Measurements from ENCODE around the gene GFRA1.

GRCh38 chr10:116259638-116260037 is 13.4 kb downstream of the GFRA1 start:
- no peak for TF ChIP-seq EZH2 (IDR thresholded peaks at IDR 0.05; ENCODE audit: low read depth, low read length, severe bottlenecking)
- TF ChIP-seq SIN3A (conservative IDR thresholded peaks at IDR 0.05 in 1 of 2, IDR thresholded peaks at IDR 0.05 in 1 of 2; ENCODE audit: low read depth in 1 of 2, low read length in 2 of 2) = no peak
- TF ChIP-seq NRF1 (IDR thresholded peaks at IDR 0.05; ENCODE audit: low read depth, low read length) = no peak
- no peak for TF ChIP-seq CTCF (IDR thresholded peaks at IDR 0.05; ENCODE audit: control extremely low read depth in 1 of 3, insufficient read depth in 1 of 3, low read depth in 1 of 3, low read length in 3 of 3)
- TF ChIP-seq CEBPB (IDR thresholded peaks at IDR 0.05; ENCODE audit: low read depth, low read length) = no peak
- TF ChIP-seq POLR2A (IDR thresholded peaks at IDR 0.05; ENCODE audit: control extremely low read depth in 1 of 2, low read depth in 2 of 2, low read length in 2 of 2) = no peak
- TF ChIP-seq POLR2AphosphoS5 (IDR thresholded peaks at IDR 0.05; ENCODE audit: low read depth, low read length) = no peak
- TF ChIP-seq SRF (IDR thresholded peaks at IDR 0.05; ENCODE audit: low read depth, low read length) = no peak
- TF ChIP-seq ATF2 (IDR thresholded peaks at IDR 0.05; ENCODE audit: low read length) = no peak
- no peak for TF ChIP-seq FOSL1 (IDR thresholded peaks at IDR 0.05; ENCODE audit: insufficient read depth, low read depth, low read length)
- TF ChIP-seq PHF8 (conservative IDR thresholded peaks at IDR 0.05; ENCODE audit: low read depth, low read length) = no peak
- TF ChIP-seq EP300 (IDR thresholded peaks at IDR 0.05; ENCODE audit: borderline replicate concordance in 1 of 2, low read depth in 2 of 2, low read length in 2 of 2) = no peak
- no peak for TF ChIP-seq RAD21 (IDR thresholded peaks at IDR 0.05 in 1 of 2, conservative IDR thresholded peaks at IDR 0.05 in 1 of 2; ENCODE audit: low read depth in 2 of 2, low read length in 2 of 2)
